ENCODE results near the gene MTCL3.
A peak's percentile ranks its signal among the peaks of the same experiment; 100 is the strongest.

The MTCL3 gene

DNA sequence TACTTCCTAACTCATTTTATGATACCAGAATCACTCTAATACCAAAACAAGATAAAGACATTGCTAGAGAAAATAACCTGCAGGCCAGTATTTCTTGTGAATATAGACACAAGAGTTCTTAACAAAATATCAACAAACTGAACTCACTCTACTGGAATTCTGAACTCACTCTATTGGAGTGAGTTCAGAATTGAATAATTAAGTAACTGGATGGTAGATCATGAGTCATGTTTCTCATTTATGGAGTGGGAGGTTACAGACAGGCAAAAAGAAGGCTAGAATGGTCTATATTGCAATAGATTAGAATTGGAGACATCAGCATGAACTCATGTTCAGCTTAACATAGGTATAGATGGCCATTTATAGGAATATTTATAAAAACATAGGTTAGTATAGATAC is 31.3 kb upstream of the MTCL3 start:
- no peaks in the 10 kb centered on the region for H3K4me1 ChIP-seq (ENCODE audit: insufficient read depth, low read length)
- no peak for ATAC-seq (ENCODE audit: insufficient read depth, low read depth)
- H3K9ac ChIP-seq (ENCODE audit: low read depth, low read length) = no peak overlapping the region
- H3K4me2 ChIP-seq (ENCODE audit: insufficient read depth, low read length) = no peak overlapping the region
- no peak for TF ChIP-seq EZH2 (IDR thresholded peaks at IDR 0.05; ENCODE audit: borderline replicate concordance, low read depth, low read length, severe bottlenecking)
- TF ChIP-seq, protein P1, sequence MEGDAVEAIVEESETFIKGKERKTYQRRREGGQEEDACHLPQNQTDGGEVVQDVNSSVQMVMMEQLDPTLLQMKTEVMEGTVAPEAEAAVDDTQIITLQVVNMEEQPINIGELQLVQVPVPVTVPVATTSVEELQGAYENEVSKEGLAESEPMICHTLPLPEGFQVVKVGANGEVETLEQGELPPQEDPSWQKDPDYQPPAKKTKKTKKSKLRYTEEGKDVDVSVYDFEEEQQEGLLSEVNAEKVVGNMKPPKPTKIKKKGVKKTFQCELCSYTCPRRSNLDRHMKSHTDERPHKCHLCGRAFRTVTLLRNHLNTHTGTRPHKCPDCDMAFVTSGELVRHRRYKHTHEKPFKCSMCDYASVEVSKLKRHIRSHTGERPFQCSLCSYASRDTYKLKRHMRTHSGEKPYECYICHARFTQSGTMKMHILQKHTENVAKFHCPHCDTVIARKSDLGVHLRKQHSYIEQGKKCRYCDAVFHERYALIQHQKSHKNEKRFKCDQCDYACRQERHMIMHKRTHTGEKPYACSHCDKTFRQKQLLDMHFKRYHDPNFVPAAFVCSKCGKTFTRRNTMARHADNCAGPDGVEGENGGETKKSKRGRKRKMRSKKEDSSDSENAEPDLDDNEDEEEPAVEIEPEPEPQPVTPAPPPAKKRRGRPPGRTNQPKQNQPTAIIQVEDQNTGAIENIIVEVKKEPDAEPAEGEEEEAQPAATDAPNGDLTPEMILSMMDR (IDR thresholded peaks at IDR 0.05; ENCODE audit: borderline replicate concordance, extremely low read depth, low read length, poor library complexity, severe bottlenecking) = no peak
- H2AFZ ChIP-seq (ENCODE audit: low read depth, low read length) = no peak overlapping the region
- no peaks in the 10 kb centered on the region for H3K79me2 ChIP-seq (ENCODE audit: insufficient read depth, low read length)
- H3K36me3 ChIP-seq (ENCODE audit: insufficient read depth, low read length) = no peaks in the 10 kb centered on the region
- no peak overlapping the region for H3K4me3 ChIP-seq (ENCODE audit: low read depth in 1 of 2, low read length in 2 of 2)
- no peak for DNase-seq
- no peaks in the 10 kb centered on the region for H3K9me3 ChIP-seq (ENCODE audit: insufficient read depth, low read length, severe bottlenecking)
- H4K20me1 ChIP-seq (ENCODE audit: insufficient read depth, low read length) = no peaks in the 10 kb centered on the region
- no peaks in the 10 kb centered on the region for H3K27me3 ChIP-seq (ENCODE audit: insufficient read depth, low read length, poor library complexity)
- H3K27ac ChIP-seq (ENCODE audit: low read length) = no peak overlapping the region

GRCh38 chr6:127547904-127548649 is 28.9 kb upstream of the MTCL3 start:
- no peak overlapping the region for H3K9ac ChIP-seq (ENCODE audit: low read depth, low read length)
- TF ChIP-seq, protein P1 (IDR thresholded peaks at IDR 0.05; ENCODE audit: borderline replicate concordance, extremely low read depth, low read length, poor library complexity, severe bottlenecking) = peak; percentile 20
- no peak for TF ChIP-seq EZH2 (IDR thresholded peaks at IDR 0.05; ENCODE audit: borderline replicate concordance, low read depth, low read length, severe bottlenecking)
- H2AFZ ChIP-seq (ENCODE audit: low read depth, low read length) = no peak overlapping the region
- H3K9me3 ChIP-seq (ENCODE audit: insufficient read depth, low read length, severe bottlenecking) = no peaks in the 10 kb centered on the region
- no peak overlapping the region for H3K27ac ChIP-seq (ENCODE audit: low read length)
- H4K20me1 ChIP-seq (ENCODE audit: insufficient read depth, low read length) = no peaks in the 10 kb centered on the region
- no peaks in the 10 kb centered on the region for H3K36me3 ChIP-seq (ENCODE audit: insufficient read depth, low read length)
- DNase-seq = no peak
- H3K4me3 ChIP-seq (ENCODE audit: low read depth in 1 of 2, low read length in 2 of 2) = no peak overlapping the region
- no peaks in the 10 kb centered on the region for H3K4me1 ChIP-seq (ENCODE audit: insufficient read depth, low read length)
- no peak overlapping the region for H3K4me2 ChIP-seq (ENCODE audit: insufficient read depth, low read length)
- H3K27me3 ChIP-seq (ENCODE audit: insufficient read depth, low read length, poor library complexity) = no peaks in the 10 kb centered on the region
- no peak for ATAC-seq (ENCODE audit: insufficient read depth, low read depth)
- no peaks in the 10 kb centered on the region for H3K79me2 ChIP-seq (ENCODE audit: insufficient read depth, low read length)

- H3K36me3 ChIP-seq (ENCODE audit: insufficient read depth, low read length) = no peaks in the 10 kb centered on the region
- H3K79me2 ChIP-seq (ENCODE audit: insufficient read depth, low read length) = no peaks in the 10 kb centered on the region
- H3K4me2 ChIP-seq (ENCODE audit: insufficient read depth, low read length) = no peak overlapping the region
- H3K27me3 ChIP-seq (ENCODE audit: insufficient read depth, low read length, poor library complexity) = no peaks in the 10 kb centered on the region
- no peak for DNase-seq
- TF ChIP-seq, protein P1 (IDR thresholded peaks at IDR 0.05; ENCODE audit: borderline replicate concordance, extremely low read depth, low read length, poor library complexity, severe bottlenecking) = peak; percentile 44
- TF ChIP-seq EZH2 (IDR thresholded peaks at IDR 0.05; ENCODE audit: borderline replicate concordance, low read depth, low read length, severe bottlenecking) = no peak
- no peak overlapping the region for H2AFZ ChIP-seq (ENCODE audit: low read depth, low read length)
- peak; percentile 56; the same call in 2 of the 3 replicates for ATAC-seq (ENCODE audit: insufficient read depth, low read depth)
- no peaks in the 10 kb centered on the region for H3K9me3 ChIP-seq (ENCODE audit: insufficient read depth, low read length, severe bottlenecking)
- no peak overlapping the region for H3K9ac ChIP-seq (ENCODE audit: low read depth, low read length)
- H3K4me3 ChIP-seq (ENCODE audit: low read depth in 1 of 2, low read length in 2 of 2) = no peak overlapping the region
- H3K4me1 ChIP-seq (ENCODE audit: insufficient read depth, low read length) = no peaks in the 10 kb centered on the region
- H3K27ac ChIP-seq (ENCODE audit: low read length) = no peak overlapping the region
- H4K20me1 ChIP-seq (ENCODE audit: insufficient read depth, low read length) = no peaks in the 10 kb centered on the region
These were observed 28.1 kb upstream of the MTCL3 start for GRCh38 chr6:127547215-127547614.
